Psoas muscle (tissue), 8 donors: ENCODE results near the gene CHRM4. TPM values are rescaled to one million over a fixed set of nuclear protein-coding genes. Genes with fewer than 3 reads are reported as not detected.
A peak's percentile ranks its signal among the peaks of the same experiment; 100 is the strongest.

Source experiments
- ATAC-seq, 4 donors: fragments of 200-7000 bp; cut with Tn5 transposase; one replicate each; pipeline ENCODE4 v1.9.1; 2020; ENCODE audit warnings: moderate library complexity in 3 of 4, mild to moderate bottlenecking in 2 of 4
- DNase-seq, 2 donors: peaks; one replicate each; pipeline ENCODE4 v3.0.0-alpha.2; 2020
- H3K27ac ChIP-seq: fragments of 200-600 bp; one replicate; pipeline ENCODE4 v1.8.0; 2022
- H3K27me3 ChIP-seq, 3 donors: fragments of 200-600 bp in 1 of 3; one replicate each; pipeline versions ENCODE4 v1.6.1 to v1.8.0; 2013 to 2022; ENCODE audit warnings: low read length in 2 of 3, mild to moderate bottlenecking in 2 of 3, moderate library complexity in 1 of 3; ENCODE audit not compliant: insufficient read depth in 3 of 3
- H3K36me3 ChIP-seq, 2 donors: fragments of 200-600 bp in 1 of 2; one replicate each; pipeline versions ENCODE4 v1.6.1 to v1.8.0; 2013 to 2022; ENCODE audit warnings: low read depth in 1 of 2, mild to moderate bottlenecking in 1 of 2, moderate library complexity in 1 of 2; ENCODE audit not compliant: insufficient read depth in 1 of 2
- H3K4me1 ChIP-seq: fragments of 200-600 bp; one replicate; pipeline ENCODE4 v1.8.0; 2022
- H3K4me3 ChIP-seq: fragments of 200-600 bp; one replicate; pipeline ENCODE4 v1.8.0; 2022; ENCODE audit warnings: mild to moderate bottlenecking
- H3K9me3 ChIP-seq: fragments of 200-600 bp; one replicate; pipeline ENCODE4 v1.8.0; 2022
- CTCF ChIP-seq: fragments of 200-600 bp; IDR thresholded peaks from one replicate; pipeline ENCODE4 v1.8.0; 2022; ENCODE audit warnings: antibody characterized with exemption
- WGBS, 3 donors: extraction: QIAGEN DNeasy Blood & Tissue Kit; methylation state at CpG; one replicate each; pipeline versions ENCODE4 v1.1.6 to v1.1.7; 2013; 5-methylcytosine and 5-hydroxymethylcytosine counted together
- intact Hi-C, 2 donors: fragments of 100-400 bp; cut with DNase I; formaldehyde crosslinking; loops; one replicate each; pipeline versions ENCODE4 v1.11.0 to v1.14.2; 2022
- polyA plus RNA-seq, 3 donors: library from polyadenylated mRNA; stranded (reverse); fragments of 200-250 nt; gene quantifications; one replicate each; pipeline ENCODE4 v1.2.3, GENCODE V29; 2013
- total RNA-seq, 4 donors: library from RNA; stranded (reverse); fragmentation: NEBNext Ultra II Directional in 2 of 4; extraction: Animal tissue kit (Norgen Biotek cat#: 25700) in 2 of 4; gene quantifications; one replicate each; pipeline versions ENCODE4 v1.2.1 to v1.2.4, GENCODE V29; 2021 to 2023
- donor health status: healthy with polysubstance abuse.
- donor health status: DM: no; HTN: no; CAD: no; lungs with moderate emphysema.
- donor health status: Bipolar disorder and iron deficiency.
- donor health status: healthy.
- donor health status: DM: yes; HTN: yes; CAD: no.
- donor health status: DM: no; HTN: no; CAD: no.
- donor health status: DM: no; HTN: no; CAD: no.
- donor health status: DM: yes; HTN: yes; CAD: no.

Gene CHRM4
- total and polyA plus RNA-seq, 7 donors, result not detected

GRCh38 chr11:46435679-46436078 is 44.1 kb upstream of the CHRM4 start:
- no peaks in the 10 kb centered on the region for H3K27me3 ChIP-seq
- H3K27ac ChIP-seq, result no peak overlapping the region
- no peaks in the 10 kb centered on the region for H3K9me3 ChIP-seq
- peaks cover 2 to 42% of the 10 kb centered on the region in 2 donors for H3K36me3 ChIP-seq
- ATAC-seq, result no peak
- WGBS, 3 donors, result 44 to 53% (median 44%) methylated on average over 3 of the region's 3 CpGs
- no peak for TF ChIP-seq CTCF
- no peak for DNase-seq
- intact Hi-C loops, result no loop called here
- no peaks in the 10 kb centered on the region for H3K4me1 ChIP-seq
- no peak overlapping the region for H3K4me3 ChIP-seq

DNA sequence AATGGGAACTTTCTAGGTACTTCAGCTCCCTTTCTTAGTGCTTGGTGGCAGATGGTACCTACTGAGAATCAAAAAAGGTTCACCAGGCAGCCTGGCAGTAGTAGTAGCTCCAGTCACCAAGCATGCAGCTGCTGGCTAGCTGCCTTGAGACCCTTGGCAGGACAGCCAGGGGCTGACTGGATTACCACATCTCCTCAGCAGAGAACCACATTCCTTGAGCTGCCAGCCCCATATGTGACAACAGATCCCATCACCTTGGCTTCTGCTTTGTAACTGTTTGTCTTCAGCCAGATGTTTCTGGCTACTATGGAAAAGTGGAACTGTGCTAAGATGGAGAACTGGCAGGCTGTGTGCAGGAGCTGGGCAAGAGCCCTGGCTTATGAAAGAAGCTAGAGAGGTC is 39.6 kb upstream of the CHRM4 start:
- peak in 1 of 2 donors; percentile 25 for DNase-seq
- no peak for TF ChIP-seq CTCF
- Histone ChIP-seq H3K9me3 (no peaks in the 10 kb centered on the region), H3K36me3 (peaks cover 2 to 80% of the 10 kb centered on the region in 2 donors), H3K27ac (no peak overlapping the region), H3K4me1 (no peaks in the 10 kb centered on the region), H3K27me3 (no peaks in the 10 kb centered on the region), H3K4me3 (no peak overlapping the region)
- intact Hi-C loops, result no loop called here
- peak in 3 of 4 donors; percentile 68 to 81 (median 81) for ATAC-seq

DNA sequence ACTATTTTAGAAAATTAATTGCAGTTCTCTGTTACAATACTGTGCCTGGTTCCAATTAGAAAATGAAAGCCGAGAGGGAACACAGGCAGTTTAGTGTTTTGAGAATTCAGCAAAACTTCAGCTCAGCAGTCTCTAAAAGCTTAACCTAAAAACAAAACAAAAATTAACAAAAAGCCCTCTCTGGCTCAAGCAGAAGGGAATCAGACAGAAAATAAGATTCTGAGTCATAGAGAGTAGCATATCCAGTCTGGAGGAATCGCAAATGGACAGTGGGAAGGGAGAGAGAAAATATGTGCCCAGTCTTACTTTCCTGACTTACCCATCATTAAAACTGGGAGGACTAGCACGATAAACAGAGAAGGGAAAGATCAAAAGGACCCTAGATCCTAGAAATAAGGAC is 38.1 kb upstream of the CHRM4 start:
- no peak for ATAC-seq
- Histone ChIP-seq H3K4me3 (no peak overlapping the region), H3K27me3 (no peaks in the 10 kb centered on the region), H3K4me1 (no peaks in the 10 kb centered on the region), H3K9me3 (no peaks in the 10 kb centered on the region), H3K27ac (no peak overlapping the region), H3K36me3 (peaks cover 2 to 80% of the 10 kb centered on the region in 2 donors)
- intact Hi-C loops, result loop anchor here in 1 of 2 donors (5.0 kb wide), 1 partner anchor 33 kb away; no protein-coding TSS in a partner anchor
- 88 to 90% (median 89%) methylated on average over 3 of the region's 3 CpGs for WGBS, 3 donors
- DNase-seq, result no peak
- no peak for TF ChIP-seq CTCF

- ATAC-seq, result peak in 1 of 4 donors; percentile 44
- 89 to 95% (median 92%) methylated on average over 9 of the region's 9 CpGs for WGBS, 3 donors
- no peak for TF ChIP-seq CTCF
- intact Hi-C loops, result loop anchor here in 1 of 2 donors (5.0 kb wide), 1 partner anchor 35 kb away; no protein-coding TSS in a partner anchor
- Histone ChIP-seq H3K27me3 (no peaks in the 10 kb centered on the region), H3K4me1 (no peaks in the 10 kb centered on the region), H3K4me3 (no peak overlapping the region), H3K9me3 (no peaks in the 10 kb centered on the region), H3K36me3 (peaks cover 0 to 57% of the 10 kb centered on the region in 2 donors), H3K27ac (no peak overlapping the region)
- DNase-seq, result no peak
Observed at GRCh38 chr11:46427364-46427763, 35.8 kb upstream of the CHRM4 start.
